Skin of body (tissue), 2 donors: ENCODE results near the gene FAM177A1. TPM values are rescaled to one million over a fixed set of nuclear protein-coding genes. Genes with fewer than 3 reads are reported as not detected.
A peak's percentile ranks its signal among the peaks of the same experiment; 100 is the strongest.
"Not testable (repeated sequence)": the region's sequence is repeated elsewhere in the genome, so short reads cannot be mapped to it uniquely, and the experiment has no call there.

ENCODE experiments used
- DNase-seq: peaks from one replicate; lab custom pipeline; 2025; lab: John Stamatoyannopoulos, UW
- total RNA-seq: library from RNA; depleted of rRNA; stranded (reverse); fragments of >200 nt; gene quantifications from one replicate; pipeline ENCODE4 v1.2.3, GENCODE V29; 2014

FAM177A1 gene
- total RNA-seq: 26.0 TPM

GRCh38 chr14:35046048-35046750 is at the start of gene FAM177A1:
FAM177A1 (plus strand) TSS chr14:35046272; CDS start chr14:35046464, 192 bp downstream.
- peak; percentile 87 for DNase-seq

- DNase-seq: no peak
These were observed 48.3 kb upstream of the FAM177A1 start for GRCh38 chr14:34997762-34998161.

- DNase-seq: no peak
These were observed 46.6 kb upstream of the FAM177A1 start for GRCh38 chr14:34999500-34999899.

GRCh38 chr14:35001621-35002020 is 44.5 kb upstream of the FAM177A1 start:
- DNase-seq: no peak

GRCh38 chr14:35004839-35005238 is 41.2 kb upstream of the FAM177A1 start:
- no peak for DNase-seq

- DNase-seq: no peak
These were observed 29.5 kb upstream of the FAM177A1 start for GRCh38 chr14:35016568-35016967.

- DNase-seq: no peak
These were observed 25.4 kb upstream of the FAM177A1 start for GRCh38 chr14:35020713-35021112.

GRCh38 chr14:35028435-35028834 is 17.6 kb upstream of the FAM177A1 start:
- DNase-seq: no peak

GRCh38 chr14:35032562-35032961 is 13.5 kb upstream of the FAM177A1 start:
- no peak for DNase-seq

- DNase-seq: no peak
These were observed 11.6 kb upstream of the FAM177A1 start for GRCh38 chr14:35034440-35034833.

- DNase-seq: not testable (repeated sequence)
These were observed 11.0 kb upstream of the FAM177A1 start for GRCh38 chr14:35034944-35035554.

GRCh38 chr14:35038312-35038711 is 7.8 kb upstream of the FAM177A1 start:
- DNase-seq: not testable (repeated sequence)

GRCh38 chr14:35042632-35043031 is 3.4 kb upstream of the FAM177A1 start:
- no peak for DNase-seq

GRCh38 chr14:35043046-35043445 is 3.0 kb upstream of the FAM177A1 start:
- no peak for DNase-seq

- DNase-seq: peak; percentile 79
These were observed 904 bp upstream of the FAM177A1 start for GRCh38 chr14:35044939-35045797.

GRCh38 chr14:35045798-35046047 is 349 bp upstream of the FAM177A1 start:
- no peak for DNase-seq

- DNase-seq: no peak
These were observed 872 bp downstream of the FAM177A1 start for GRCh38 chr14:35046751-35047536.

- DNase-seq: no peak
These were observed 2.0 kb downstream of the FAM177A1 start for GRCh38 chr14:35047976-35048513.

- no peak for DNase-seq
These were observed 4.6 kb downstream of the FAM177A1 start for GRCh38 chr14:35050652-35051051.

GRCh38 chr14:35051796-35052195 is 5.7 kb downstream of the FAM177A1 start:
- no peak for DNase-seq

- no peak for DNase-seq
These were observed 6.6 kb downstream of the FAM177A1 start for GRCh38 chr14:35052637-35053036.
